GM03348 (cell line): ENCODE results near the gene IFT52.
A peak's percentile ranks its signal among the peaks of the same experiment; 100 is the strongest.

ENCODE experiments used
- DNase-seq: peaks from one replicate; pipeline ENCODE4 v3.0.0; 2012; ENCODE audit warnings: low spot score

Gene IFT52

GRCh38 chr20:43590392-43591303 lies at the start of gene IFT52:
TSS of gene IFT52 (plus strand) at chr20:43590937. CDS start at chr20:43594699, 3,762 bp downstream.
- peak; percentile 96 for DNase-seq

- DNase-seq, result no peak
Observed at GRCh38 chr20:43541214-43541613, 49.5 kb upstream of the IFT52 start.

GRCh38 chr20:43542161-43542560 lies 48.6 kb upstream of the IFT52 start:
- no peak for DNase-seq

GRCh38 chr20:43542674-43543073 lies 48.1 kb upstream of the IFT52 start:
- no peak for DNase-seq

GRCh38 chr20:43543138-43543537 lies 47.6 kb upstream of the IFT52 start:
- no peak for DNase-seq

GRCh38 chr20:43544501-43544900 lies 46.2 kb upstream of the IFT52 start:
- DNase-seq, result no peak

- no peak for DNase-seq
Observed at GRCh38 chr20:43545837-43546578, 44.7 kb upstream of the IFT52 start.

GRCh38 chr20:43548273-43548880 lies 42.4 kb upstream of the IFT52 start:
- DNase-seq, result no peak

- no peak for DNase-seq
Observed at GRCh38 chr20:43549416-43550065, 41.2 kb upstream of the IFT52 start.

GRCh38 chr20:43550456-43550855 lies 40.3 kb upstream of the IFT52 start:
- DNase-seq, result no peak

GRCh38 chr20:43554369-43554768 lies 36.4 kb upstream of the IFT52 start:
- no peak for DNase-seq

- DNase-seq, result no peak
Observed at GRCh38 chr20:43558412-43559146, 32.2 kb upstream of the IFT52 start, which contains the start of gene SGK2. TSS of gene SGK2 (plus strand) at chr20:43559027. CDS start at chr20:43566496, 7,469 bp downstream.

GRCh38 chr20:43559147-43559987 lies 31.4 kb upstream of the IFT52 start:
- no peak for DNase-seq

- DNase-seq, result no peak
Observed at GRCh38 chr20:43560974-43561373, 29.8 kb upstream of the IFT52 start.

GRCh38 chr20:43563429-43563828 lies 27.3 kb upstream of the IFT52 start:
- DNase-seq, result no peak

- no peak for DNase-seq
Observed at GRCh38 chr20:43563991-43564390, 26.7 kb upstream of the IFT52 start.

- DNase-seq, result no peak
Observed at GRCh38 chr20:43564455-43564854, 26.3 kb upstream of the IFT52 start.

- no peak for DNase-seq
Observed at GRCh38 chr20:43564993-43565757, 25.6 kb upstream of the IFT52 start.

GRCh38 chr20:43565758-43566104 lies 25.0 kb upstream of the IFT52 start:
- DNase-seq, result no peak

- no peak for DNase-seq
Observed at GRCh38 chr20:43567477-43567876, 23.3 kb upstream of the IFT52 start.
